ENCODE measurements around the gene KAT6B. TPM values are rescaled to one million over a fixed set of nuclear protein-coding genes. Genes with fewer than 3 reads are reported as not detected.

The KAT6B gene
- total RNA-seq, 4 donors from 2014 or later = 45.4 to 94.9 (median 62.9) TPM

- H3K36me3 ChIP-seq = peaks cover 0 to 6% (median 0%) of the 10 kb centered on the region in 3 donors
- no peaks in the 10 kb centered on the region for H3K27me3 ChIP-seq
- no peaks in the 10 kb centered on the region for H3K9me3 ChIP-seq
- DNase-seq = no peak
- H3K27ac ChIP-seq = no peak overlapping the region
- H3K4me1 ChIP-seq = no peaks in the 10 kb centered on the region
- TF ChIP-seq, protein P1, sequence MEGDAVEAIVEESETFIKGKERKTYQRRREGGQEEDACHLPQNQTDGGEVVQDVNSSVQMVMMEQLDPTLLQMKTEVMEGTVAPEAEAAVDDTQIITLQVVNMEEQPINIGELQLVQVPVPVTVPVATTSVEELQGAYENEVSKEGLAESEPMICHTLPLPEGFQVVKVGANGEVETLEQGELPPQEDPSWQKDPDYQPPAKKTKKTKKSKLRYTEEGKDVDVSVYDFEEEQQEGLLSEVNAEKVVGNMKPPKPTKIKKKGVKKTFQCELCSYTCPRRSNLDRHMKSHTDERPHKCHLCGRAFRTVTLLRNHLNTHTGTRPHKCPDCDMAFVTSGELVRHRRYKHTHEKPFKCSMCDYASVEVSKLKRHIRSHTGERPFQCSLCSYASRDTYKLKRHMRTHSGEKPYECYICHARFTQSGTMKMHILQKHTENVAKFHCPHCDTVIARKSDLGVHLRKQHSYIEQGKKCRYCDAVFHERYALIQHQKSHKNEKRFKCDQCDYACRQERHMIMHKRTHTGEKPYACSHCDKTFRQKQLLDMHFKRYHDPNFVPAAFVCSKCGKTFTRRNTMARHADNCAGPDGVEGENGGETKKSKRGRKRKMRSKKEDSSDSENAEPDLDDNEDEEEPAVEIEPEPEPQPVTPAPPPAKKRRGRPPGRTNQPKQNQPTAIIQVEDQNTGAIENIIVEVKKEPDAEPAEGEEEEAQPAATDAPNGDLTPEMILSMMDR (IDR thresholded peaks at IDR 0.05) = no peak
- no peak for TF ChIP-seq POLR2A (IDR thresholded peaks at IDR 0.05)
- H3K4me3 ChIP-seq = no peak overlapping the region
These were observed 184.8 kb downstream of the KAT6B start for GRCh38 chr10:75011221-75011620.

- DNase-seq = no peak
- H3K27me3 ChIP-seq = no peaks in the 10 kb centered on the region
- no peaks in the 10 kb centered on the region for H3K4me1 ChIP-seq
- H3K36me3 ChIP-seq = no peaks in the 10 kb centered on the region
- TF ChIP-seq, protein P1 (IDR thresholded peaks at IDR 0.05) = no peak
- no peak for TF ChIP-seq POLR2A (IDR thresholded peaks at IDR 0.05)
- no peak overlapping the region for H3K27ac ChIP-seq
- no peaks in the 10 kb centered on the region for H3K9me3 ChIP-seq
- H3K4me3 ChIP-seq = no peak overlapping the region
These were observed 186.1 kb downstream of the KAT6B start for GRCh38 chr10:75012471-75012870.

- no peak overlapping the region for H3K4me3 ChIP-seq
- DNase-seq = no peak
- H3K4me1 ChIP-seq = no peaks in the 10 kb centered on the region
- no peak overlapping the region for H3K27ac ChIP-seq
- H3K9me3 ChIP-seq = no peaks in the 10 kb centered on the region
- H3K27me3 ChIP-seq = no peaks in the 10 kb centered on the region
- no peak for TF ChIP-seq POLR2A (IDR thresholded peaks at IDR 0.05)
- TF ChIP-seq, protein P1 (IDR thresholded peaks at IDR 0.05) = no peak
- H3K36me3 ChIP-seq = no peaks in the 10 kb centered on the region
These were observed 186.6 kb downstream of the KAT6B start for GRCh38 chr10:75013007-75013406.

- Histone ChIP-seq H3K4me3 (no peak overlapping the region), H3K36me3 (peaks cover 0 to 3% (median 0%) of the 10 kb centered on the region in 3 donors), H3K27ac (peak overlapping the region in 1 of 4 donors; percentile 16), H3K4me1 (no peaks in the 10 kb centered on the region), H3K9me3 (no peaks in the 10 kb centered on the region), H3K27me3 (no peaks in the 10 kb centered on the region)
- no peak for TF ChIP-seq POLR2A (IDR thresholded peaks at IDR 0.05)
- TF ChIP-seq, protein P1 (IDR thresholded peaks at IDR 0.05) = no peak
- no peak for DNase-seq
These were observed 187.1 kb downstream of the KAT6B start for GRCh38 chr10:75013522-75013921.

- Histone ChIP-seq H3K4me1 (peaks cover 0 to 5% (median 0%) of the 10 kb centered on the region in 4 donors), H3K36me3 (peaks cover 0 to 4% (median 0%) of the 10 kb centered on the region in 3 donors), H3K27ac (no peak overlapping the region), H3K9me3 (no peaks in the 10 kb centered on the region), H3K27me3 (no peaks in the 10 kb centered on the region), H3K4me3 (no peak overlapping the region)
- TF ChIP-seq POLR2A (IDR thresholded peaks at IDR 0.05) = no peak
- TF ChIP-seq, protein P1 (IDR thresholded peaks at IDR 0.05) = no peak
- peak in 2 of 3 donors; percentile 33 to 59 for DNase-seq
These were observed 188.3 kb downstream of the KAT6B start for GRCh38 chr10:75014516-75015230.
